DOHH2 (cell line): ENCODE data around the gene SUPT3H.

Source experiments
- CTCF ChIP-seq: fragments of 200-600 bp; sonication (generic); IDR thresholded peaks from one replicate; pipeline ENCODE4 v1.5.1; 2014; ENCODE audit warnings: antibody characterized with exemption, mild to moderate bottlenecking, low read depth, low read length; ENCODE audit not compliant: poor library complexity, severe bottlenecking
- EZH2phosphoT487 ChIP-seq: fragments of 200-600 bp; sonication (generic); IDR thresholded peaks from 2 replicates; pipeline ENCODE4 v1.6.1; 2017; ENCODE audit warnings: borderline replicate concordance, mild to moderate bottlenecking, antibody characterized with exemption, low read length, moderate library complexity, mixed read lengths

DNA sequence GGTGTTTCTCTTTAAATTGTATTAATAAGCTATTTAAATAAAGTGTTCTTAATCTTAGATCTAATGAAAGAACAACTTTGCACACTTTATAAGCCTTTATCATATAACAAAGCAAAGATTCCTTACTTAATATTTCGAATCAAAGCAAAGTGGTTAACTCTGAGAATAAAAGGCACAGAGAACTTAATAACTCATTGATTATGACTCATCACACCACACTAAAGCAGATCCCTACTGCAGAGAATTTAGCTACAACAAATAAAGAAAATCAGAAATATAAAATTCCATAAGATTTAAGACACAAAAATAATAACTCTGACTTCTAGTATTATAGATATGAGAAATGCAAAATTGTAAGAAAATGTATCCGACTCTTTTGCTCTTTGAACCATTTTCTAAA lies 185.2 kb downstream of the SUPT3H start:
- no peak for TF ChIP-seq CTCF
- no peak for TF ChIP-seq EZH2phosphoT487
